Sigmoid colon (tissue), 7 donors: Measurements from ENCODE around the gene LTA. TPM values are rescaled to one million over a fixed set of nuclear protein-coding genes. Genes with fewer than 3 reads are reported as not detected.

ENCODE experiments used
- DNase-seq: peaks from one replicate; pipeline ENCODE4 v3.0.0-alpha.2; 2019
- H3K27ac ChIP-seq, 4 donors: fragments of 200-600 bp; sonication (generic); one replicate each; pipeline ENCODE4 v1.5.1; 2016 to 2019; ENCODE audit warnings: mild to moderate bottlenecking in 1 of 4
- H3K27me3 ChIP-seq, 3 donors: fragments of 200-600 bp; sonication (generic); one replicate each; pipeline ENCODE4 v1.5.1; 2019; ENCODE audit warnings: mild to moderate bottlenecking in 1 of 3
- H3K36me3 ChIP-seq, 4 donors: fragments of 200-600 bp; sonication (generic); one replicate each; pipeline ENCODE4 v1.5.1; 2016 to 2019
- H3K4me1 ChIP-seq, 4 donors: fragments of 200-600 bp; sonication (generic); one replicate each; pipeline ENCODE4 v1.5.1; 2017 to 2019
- H3K4me3 ChIP-seq, 4 donors: fragments of 200-600 bp; sonication (generic); one replicate each; pipeline ENCODE4 v1.5.1; 2017 to 2019; ENCODE audit warnings: mild to moderate bottlenecking in 2 of 4, moderate library complexity in 1 of 4
- H3K9me3 ChIP-seq, 4 donors: fragments of 200-600 bp in 3 of 4; sonication (generic) in 3 of 4; one replicate each; pipeline versions ENCODE4 v1.5.1 to v1.6.1; 2013 to 2019
- EP300 ChIP-seq, 4 donors: sonication (generic); formaldehyde crosslinking; IDR thresholded peaks; one replicate each; pipeline ENCODE4 v1.6.1; 2017; ENCODE audit warnings: antibody characterized with exemption in 4 of 4
- POLR2A ChIP-seq, 2 donors: fragments of 450-650 bp; IDR thresholded peaks; one replicate each; pipeline ENCODE4 v1.6.1; 2016; ENCODE audit warnings: antibody characterized with exemption in 2 of 2, mild to moderate bottlenecking in 2 of 2, moderate library complexity in 2 of 2
- POLR2AphosphoS5 ChIP-seq, 4 donors: sonication (generic); formaldehyde crosslinking; IDR thresholded peaks; one replicate each; pipeline ENCODE4 v1.6.1; 2017; ENCODE audit warnings: antibody characterized with exemption in 4 of 4
- WGBS, 2 donors: extraction: QIAGEN DNeasy Blood & Tissue Kit; methylation state at CpG; one replicate each; pipeline ENCODE4 v1.1.7; 2013; 5-methylcytosine and 5-hydroxymethylcytosine counted together
- intact Hi-C: fragments of 100-400 bp; cut with DNase I; formaldehyde crosslinking; loops from one replicate; pipeline ENCODE4 v1.15.1; 2023
- polyA plus RNA-seq, 3 donors: library from polyadenylated mRNA; stranded (reverse); fragments of 200-250 nt; gene quantifications; one replicate each; pipeline ENCODE4 v1.2.3, GENCODE V29; 2013
- total RNA-seq, 4 donors: library from RNA; depleted of rRNA; stranded (reverse); fragments of >200 nt; gene quantifications; one replicate each; pipeline ENCODE4 v1.1.0, GENCODE V29; 2016
- TF ChIP-seq, protein P1 (sequence below), 4 experiments: fragments of 450-650 bp in 3 of 4; fragments of 200-600 bp in 1 of 4; IDR thresholded peaks; one replicate each; pipeline ENCODE4 v1.5.1; 2016 to 2019; ENCODE audit warnings: antibody characterized with exemption in 4 of 4, mild to moderate bottlenecking in 3 of 4, moderate library complexity in 2 of 4
- donor health status: healthy with polysubstance abuse.
- donor health status: Bipolar disorder and iron deficiency.
- donor health status: healthy.

Gene LTA
- total and polyA plus RNA-seq, 7 donors = 3.6 TPM; not detected in 6

GRCh38 chr6:31528821-31529328, 43.2 kb upstream of the LTA start, which contains the start of gene MCCD1:
MCCD1 (plus strand) TSS chr6:31528962; CDS start chr6:31529015, 53 bp downstream.
- Histone ChIP-seq H3K4me1 (no peaks in the 10 kb centered on the region), H3K27me3 (no peaks in the 10 kb centered on the region), H3K27ac (no peak within 1 kb of the TSS), H3K4me3 (no peak within 1 kb of the TSS), H3K9me3 (no peaks in the 10 kb centered on the region), H3K36me3 (peaks cover 19 to 45% (median 38%) of the 10 kb centered on the region in 4 donors)
- WGBS, 2 donors = 68 to 77% methylated on average over 7 of the region's 7 CpGs
- intact Hi-C loops = no loop called here
- TF ChIP-seq POLR2AphosphoS5 (IDR thresholded peaks at IDR 0.05) (peak in 2 of 4 donors; percentile 6 to 17), POLR2A (IDR thresholded peaks at IDR 0.05) (no peak), EP300 (IDR thresholded peaks at IDR 0.05) (no peak)
- TF ChIP-seq, protein P1, sequence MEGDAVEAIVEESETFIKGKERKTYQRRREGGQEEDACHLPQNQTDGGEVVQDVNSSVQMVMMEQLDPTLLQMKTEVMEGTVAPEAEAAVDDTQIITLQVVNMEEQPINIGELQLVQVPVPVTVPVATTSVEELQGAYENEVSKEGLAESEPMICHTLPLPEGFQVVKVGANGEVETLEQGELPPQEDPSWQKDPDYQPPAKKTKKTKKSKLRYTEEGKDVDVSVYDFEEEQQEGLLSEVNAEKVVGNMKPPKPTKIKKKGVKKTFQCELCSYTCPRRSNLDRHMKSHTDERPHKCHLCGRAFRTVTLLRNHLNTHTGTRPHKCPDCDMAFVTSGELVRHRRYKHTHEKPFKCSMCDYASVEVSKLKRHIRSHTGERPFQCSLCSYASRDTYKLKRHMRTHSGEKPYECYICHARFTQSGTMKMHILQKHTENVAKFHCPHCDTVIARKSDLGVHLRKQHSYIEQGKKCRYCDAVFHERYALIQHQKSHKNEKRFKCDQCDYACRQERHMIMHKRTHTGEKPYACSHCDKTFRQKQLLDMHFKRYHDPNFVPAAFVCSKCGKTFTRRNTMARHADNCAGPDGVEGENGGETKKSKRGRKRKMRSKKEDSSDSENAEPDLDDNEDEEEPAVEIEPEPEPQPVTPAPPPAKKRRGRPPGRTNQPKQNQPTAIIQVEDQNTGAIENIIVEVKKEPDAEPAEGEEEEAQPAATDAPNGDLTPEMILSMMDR (IDR thresholded peaks at IDR 0.05) = no peak
- no peak for DNase-seq

GRCh38 chr6:31529329-31530150, 42.5 kb upstream of the LTA start:
- H3K36me3 ChIP-seq = peaks cover 25 to 52% (median 45%) of the 10 kb centered on the region in 4 donors
- no peaks in the 10 kb centered on the region for H3K9me3 ChIP-seq
- no peak overlapping the region for H3K4me3 ChIP-seq
- H3K27me3 ChIP-seq = no peaks in the 10 kb centered on the region
- no peaks in the 10 kb centered on the region for H3K4me1 ChIP-seq
- DNase-seq = no peak
- no peak overlapping the region for H3K27ac ChIP-seq
- intact Hi-C loops = no loop called here
- TF ChIP-seq, protein P1 (IDR thresholded peaks at IDR 0.05) = no peak
- TF ChIP-seq POLR2AphosphoS5 (IDR thresholded peaks at IDR 0.05) = peak in 1 of 4 donors; percentile 41
- TF ChIP-seq POLR2A (IDR thresholded peaks at IDR 0.05) = no peak
- TF ChIP-seq EP300 (IDR thresholded peaks at IDR 0.05) = no peak
- 56 to 60% methylated on average over 12 of the region's 12 CpGs for WGBS, 2 donors

GRCh38 chr6:31530659-31531058, 41.4 kb upstream of the LTA start:
- peaks cover 36 to 63% (median 56%) of the 10 kb centered on the region in 4 donors for H3K36me3 ChIP-seq
- WGBS, 2 donors = 69 to 73% methylated on average over 6 of the region's 6 CpGs
- TF ChIP-seq POLR2AphosphoS5 (IDR thresholded peaks at IDR 0.05) (no peak), EP300 (IDR thresholded peaks at IDR 0.05) (no peak), POLR2A (IDR thresholded peaks at IDR 0.05) (no peak)
- TF ChIP-seq, protein P1 (IDR thresholded peaks at IDR 0.05) = no peak
- H3K27ac ChIP-seq = no peak overlapping the region
- no peaks in the 10 kb centered on the region for H3K4me1 ChIP-seq
- intact Hi-C loops = no loop called here
- no peaks in the 10 kb centered on the region for H3K9me3 ChIP-seq
- DNase-seq = no peak
- H3K4me3 ChIP-seq = no peak overlapping the region
- H3K27me3 ChIP-seq = no peaks in the 10 kb centered on the region

- 88 to 92% methylated on average over 7 of the region's 7 CpGs for WGBS, 2 donors
- no peak for DNase-seq
- no peak for TF ChIP-seq EP300 (IDR thresholded peaks at IDR 0.05)
- no peak for TF ChIP-seq POLR2AphosphoS5 (IDR thresholded peaks at IDR 0.05)
- TF ChIP-seq, protein P1 (IDR thresholded peaks at IDR 0.05) = no peak
- TF ChIP-seq POLR2A (IDR thresholded peaks at IDR 0.05) = no peak
- H3K27me3 ChIP-seq = no peaks in the 10 kb centered on the region
- H3K36me3 ChIP-seq = peaks cover 40 to 68% (median 61%) of the 10 kb centered on the region in 4 donors
- no peaks in the 10 kb centered on the region for H3K9me3 ChIP-seq
- intact Hi-C loops = no loop called here
- H3K27ac ChIP-seq = no peak overlapping the region
- H3K4me3 ChIP-seq = no peak overlapping the region
- no peaks in the 10 kb centered on the region for H3K4me1 ChIP-seq
These were observed 40.9 kb upstream of the LTA start for GRCh38 chr6:31531162-31531561.
